H4 (cell line): Measurements from ENCODE around the gene NPM3. TPM values are rescaled to one million over a fixed set of nuclear protein-coding genes. Genes with fewer than 3 reads are reported as not detected.
"Not testable (repeated sequence)": the region's sequence is repeated elsewhere in the genome, so short reads cannot be mapped to it uniquely, and the experiment has no call there.

Experiments used
- DNase-seq: peaks from one replicate; pipeline ENCODE4 v3.0.0-alpha.2; 2015; ENCODE audit warnings: low spot score
- total RNA-seq: library from RNA; depleted of rRNA; stranded (reverse); fragments of >200 nt; shearing (Covaris generic); gene quantifications from 2 replicates; pipeline ENCODE4 v1.2.3, GENCODE V29; 2014

NPM3 gene
- total RNA-seq, 1 experiment from 2014 or later = 99.4 TPM

DNA sequence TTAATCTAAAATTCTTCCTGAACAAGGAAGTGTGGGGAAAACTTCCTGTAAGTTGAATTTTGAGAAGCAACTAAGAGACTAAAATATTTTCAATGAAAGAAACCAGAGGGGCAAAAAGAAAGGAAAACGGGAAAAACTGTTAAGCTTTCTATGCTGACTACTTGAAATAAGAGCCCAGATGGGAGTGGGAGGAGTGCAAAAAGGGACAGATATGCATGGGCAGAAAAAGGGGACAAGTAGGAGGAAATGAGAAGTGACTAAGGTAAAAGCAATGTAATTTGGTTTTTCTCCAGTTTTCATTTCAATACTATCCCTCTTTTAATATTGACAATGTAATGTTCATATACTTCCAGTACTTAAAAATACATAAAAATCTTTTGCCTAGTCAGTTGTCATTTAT is 23.9 kb upstream of the NPM3 start:
- no peak for DNase-seq

DNA sequence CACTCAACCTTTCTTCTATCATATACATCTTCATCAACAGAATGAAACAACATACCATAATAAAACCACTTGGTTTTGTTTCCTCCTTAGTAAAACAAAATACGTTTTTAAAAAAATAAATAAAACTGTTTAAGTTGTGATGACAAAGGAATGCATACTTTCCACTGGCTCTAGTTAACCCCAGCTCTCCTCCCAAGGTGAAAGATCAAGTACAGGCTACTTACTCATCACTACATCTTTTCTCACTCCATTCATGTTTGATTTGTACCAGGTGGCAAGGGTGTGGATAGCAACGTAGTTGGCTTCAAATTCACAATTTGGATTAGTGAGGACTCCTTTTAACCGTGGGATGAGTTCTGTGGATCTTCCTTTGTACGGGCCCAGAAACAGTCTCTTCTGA is 20.3 kb upstream of the NPM3 start:
- DNase-seq = no peak

GRCh38 chr10:101797403-101798059 is 14.3 kb upstream of the NPM3 start:
- DNase-seq = no peak

DNA sequence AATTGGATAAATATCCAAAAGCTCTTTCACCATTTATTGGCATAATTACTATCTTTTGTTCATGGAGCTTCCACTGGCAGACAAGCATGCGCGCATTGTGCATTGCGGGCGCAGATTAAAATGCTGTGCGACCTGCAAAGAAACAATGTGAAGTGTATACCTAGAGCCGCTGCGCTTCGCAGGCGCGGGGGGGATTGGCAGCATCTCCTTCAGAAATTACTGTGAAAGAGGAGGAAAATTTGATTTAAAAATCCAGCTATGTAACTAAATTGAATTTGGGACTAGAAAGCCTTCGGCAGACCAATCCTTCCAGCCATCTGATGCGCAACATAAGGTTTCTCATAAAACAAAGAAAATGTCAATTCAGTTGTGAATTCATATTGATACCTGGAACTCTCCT is 10.3 kb upstream of the NPM3 start:
- no peak for DNase-seq

- no peak for DNase-seq
Measured at GRCh38 chr10:101789686-101790085, 6.4 kb upstream of the NPM3 start.

DNA sequence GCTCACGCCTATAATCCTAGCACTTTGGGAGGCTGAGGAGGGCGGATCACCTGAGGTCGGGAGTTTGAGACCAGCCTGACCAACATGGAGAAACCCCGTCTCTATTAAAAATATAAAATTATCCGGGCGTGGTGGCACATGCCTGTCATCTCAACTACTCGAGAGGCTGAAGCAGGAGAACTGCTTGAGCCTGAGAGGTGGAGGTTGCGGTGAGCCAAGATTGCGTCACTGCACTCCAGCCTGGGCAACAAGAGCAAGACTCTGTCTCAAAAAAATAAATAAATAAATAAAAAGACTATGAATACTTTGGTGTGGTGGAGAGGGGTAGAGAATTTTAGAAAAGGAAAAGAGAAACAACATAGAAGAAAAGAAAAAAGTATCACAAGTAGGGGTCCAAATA is 6.0 kb upstream of the NPM3 start:
- not testable (repeated sequence) for DNase-seq

- DNase-seq = no peak
Measured at GRCh38 chr10:101785801-101786200, 2.6 kb upstream of the NPM3 start.

DNA sequence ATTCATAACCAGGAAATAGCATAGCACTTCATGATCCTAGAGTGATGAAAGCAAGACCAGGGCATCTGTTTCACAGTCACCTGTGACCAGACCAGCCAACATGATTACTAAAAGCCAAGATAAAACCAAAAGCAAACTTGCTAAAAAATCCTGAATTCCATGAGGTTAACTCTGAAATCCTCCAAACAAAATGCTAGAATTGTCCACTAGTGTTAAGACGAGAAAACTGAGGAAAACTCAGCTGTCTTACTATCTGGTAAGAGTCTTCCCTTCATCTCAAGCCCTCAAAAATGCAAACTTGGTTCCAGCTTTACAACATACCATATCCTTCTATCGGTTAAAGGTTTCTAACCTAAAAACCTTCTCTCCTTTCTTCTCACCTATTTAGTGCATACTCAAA is 1.3 kb upstream of the NPM3 start:
- DNase-seq = no peak

GRCh38 chr10:101783736-101784118 is 481 bp upstream of the NPM3 start:
- no peak for DNase-seq

DNA sequence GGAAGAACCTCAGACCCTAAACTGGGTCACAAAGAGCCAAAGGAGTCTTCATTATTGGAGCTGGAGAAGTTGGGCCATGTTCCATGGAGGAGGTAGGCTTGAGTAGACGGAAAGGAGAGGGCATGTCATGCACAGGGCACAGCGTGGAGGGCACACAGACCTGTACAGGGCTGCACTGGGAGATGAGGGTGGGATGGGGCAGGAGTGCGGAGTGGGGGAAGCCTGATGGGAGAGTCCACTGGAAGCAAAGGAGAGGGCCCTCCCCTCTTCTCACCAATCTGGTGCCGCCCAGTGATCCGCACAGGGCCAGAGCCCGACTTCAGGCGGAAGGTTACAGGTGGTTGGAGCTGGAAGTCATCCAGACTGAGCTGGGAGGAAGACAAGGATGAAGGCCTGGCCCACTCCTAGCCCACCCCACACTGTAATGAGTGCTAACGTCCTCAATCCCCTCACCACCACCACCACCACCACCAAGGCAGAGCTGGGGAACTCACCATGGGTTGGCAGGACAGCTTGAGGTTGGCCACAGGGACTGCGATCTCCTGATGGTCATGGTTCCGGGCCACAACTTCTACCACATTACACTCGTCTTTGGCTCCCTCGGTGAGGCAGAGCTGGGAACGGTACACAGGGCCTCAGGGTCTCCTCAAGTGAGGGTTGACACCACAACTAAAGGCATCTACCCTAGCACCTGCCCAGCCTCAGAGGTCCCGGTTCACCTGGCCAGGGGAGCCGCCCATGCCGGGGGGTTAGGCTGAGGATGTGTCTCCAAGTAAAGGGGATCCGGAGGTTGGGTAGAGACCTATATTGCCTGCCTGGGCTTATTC is 1.0 kb downstream of the NPM3 start:
- DNase-seq = no peak

GRCh38 chr10:101781655-101781983 is 1.6 kb downstream of the NPM3 start:
- no peak for DNase-seq

- DNase-seq = peak; percentile 51
Measured at GRCh38 chr10:101780818-101781654, 2.2 kb downstream of the NPM3 start.

- DNase-seq = no peak
Measured at GRCh38 chr10:101780187-101780817, 2.9 kb downstream of the NPM3 start.

GRCh38 chr10:101779544-101780186 is 3.6 kb downstream of the NPM3 start:
- no peak for DNase-seq

DNA sequence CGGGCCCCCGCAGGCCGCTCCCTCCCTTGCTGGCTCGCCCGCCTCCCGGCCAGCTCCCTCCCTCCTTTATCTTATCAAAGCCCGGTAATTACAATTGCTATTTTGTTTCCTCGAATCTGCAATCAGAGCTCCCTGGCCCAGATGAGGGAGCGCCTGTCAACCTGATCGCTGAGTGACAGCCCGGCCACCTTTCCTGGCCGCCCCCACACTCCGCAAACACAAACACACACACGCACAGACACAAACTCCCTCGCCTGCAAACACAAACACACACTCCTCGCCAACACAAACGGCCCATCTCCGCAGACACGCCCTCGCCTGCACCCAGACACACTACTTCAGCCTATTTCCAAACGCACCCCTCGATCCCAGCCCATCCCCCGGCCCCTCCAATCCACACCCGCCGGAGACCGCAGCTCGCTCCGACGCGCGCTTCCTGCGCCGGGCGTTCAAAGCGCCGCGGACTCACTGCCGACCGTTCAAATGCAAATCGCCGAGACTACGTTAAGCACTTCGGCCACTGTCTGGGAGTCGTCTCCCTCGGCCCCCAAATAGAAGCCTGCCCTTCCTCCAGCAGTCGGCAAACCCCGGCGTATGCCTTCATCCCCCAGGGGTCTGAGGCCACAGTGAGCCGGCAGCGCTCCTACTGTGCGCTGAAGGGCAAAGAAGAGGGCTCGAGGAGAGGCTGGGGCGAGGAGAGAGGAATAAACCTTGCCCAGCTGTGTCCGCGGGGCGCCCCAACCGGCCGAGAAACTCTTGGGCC is 4.3 kb downstream of the NPM3 start:
- no peak for DNase-seq

- DNase-seq = no peak
Measured at GRCh38 chr10:101778151-101778780, 5.0 kb downstream of the NPM3 start.

DNA sequence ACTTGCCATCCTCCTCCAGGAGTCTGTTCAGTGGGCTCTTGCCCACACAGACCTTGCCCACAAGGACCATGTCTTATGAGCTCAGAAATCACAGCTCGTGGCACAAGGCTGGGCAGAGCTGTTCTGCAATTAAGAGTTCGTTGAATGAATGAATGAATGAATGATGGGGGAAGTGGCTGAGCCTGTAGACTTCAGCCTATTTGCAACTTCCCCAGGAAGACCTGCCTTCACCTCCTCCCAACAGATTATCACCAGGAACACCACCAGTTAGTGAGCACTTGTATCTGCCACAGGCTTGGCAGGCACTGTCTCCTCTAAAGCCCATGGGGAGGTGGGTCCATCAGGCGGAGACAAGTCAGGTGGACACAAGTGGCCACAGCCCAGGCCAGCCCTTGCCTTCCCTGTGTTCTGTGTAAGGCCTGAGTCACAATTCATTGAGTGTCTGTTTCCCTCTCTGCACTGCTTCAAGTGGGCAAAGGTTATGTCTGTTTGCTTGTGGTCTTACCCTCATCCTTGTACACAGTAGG is 5.6 kb downstream of the NPM3 start:
- DNase-seq = no peak

DNA sequence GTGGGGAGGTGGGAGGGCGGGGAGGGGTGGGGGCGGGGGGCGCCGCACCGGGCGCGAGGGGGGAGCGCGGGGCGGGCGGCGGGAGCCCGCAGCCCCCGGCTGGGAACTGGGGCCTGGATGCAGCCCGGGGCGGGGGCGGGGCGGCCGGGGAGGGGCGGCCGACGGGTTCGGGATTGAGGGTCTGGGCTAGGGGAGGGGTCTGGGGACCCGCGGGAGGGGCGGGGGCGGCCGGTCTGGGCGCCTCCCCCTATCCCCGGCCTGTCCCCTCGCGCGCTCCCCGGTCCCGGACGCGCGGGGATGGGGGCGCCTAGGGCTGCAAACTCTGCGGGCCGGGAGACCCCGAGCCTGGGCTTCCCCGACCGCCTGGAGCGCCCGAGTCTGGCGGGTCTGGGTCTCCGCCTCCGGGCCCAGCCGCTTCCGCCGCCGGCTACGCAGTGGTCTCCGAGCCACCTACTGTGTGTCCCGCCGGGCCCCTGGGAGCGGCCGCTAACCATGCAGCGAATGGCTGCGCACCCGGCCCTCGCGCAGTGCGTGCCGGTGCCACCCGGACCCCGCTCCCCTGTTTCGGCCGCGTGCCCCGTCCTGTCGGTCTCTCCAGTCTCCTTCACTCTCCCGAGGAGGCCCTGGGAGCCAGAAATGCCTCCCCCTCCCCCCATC is 7.0 kb downstream of the NPM3 start:
- DNase-seq = no peak

DNA sequence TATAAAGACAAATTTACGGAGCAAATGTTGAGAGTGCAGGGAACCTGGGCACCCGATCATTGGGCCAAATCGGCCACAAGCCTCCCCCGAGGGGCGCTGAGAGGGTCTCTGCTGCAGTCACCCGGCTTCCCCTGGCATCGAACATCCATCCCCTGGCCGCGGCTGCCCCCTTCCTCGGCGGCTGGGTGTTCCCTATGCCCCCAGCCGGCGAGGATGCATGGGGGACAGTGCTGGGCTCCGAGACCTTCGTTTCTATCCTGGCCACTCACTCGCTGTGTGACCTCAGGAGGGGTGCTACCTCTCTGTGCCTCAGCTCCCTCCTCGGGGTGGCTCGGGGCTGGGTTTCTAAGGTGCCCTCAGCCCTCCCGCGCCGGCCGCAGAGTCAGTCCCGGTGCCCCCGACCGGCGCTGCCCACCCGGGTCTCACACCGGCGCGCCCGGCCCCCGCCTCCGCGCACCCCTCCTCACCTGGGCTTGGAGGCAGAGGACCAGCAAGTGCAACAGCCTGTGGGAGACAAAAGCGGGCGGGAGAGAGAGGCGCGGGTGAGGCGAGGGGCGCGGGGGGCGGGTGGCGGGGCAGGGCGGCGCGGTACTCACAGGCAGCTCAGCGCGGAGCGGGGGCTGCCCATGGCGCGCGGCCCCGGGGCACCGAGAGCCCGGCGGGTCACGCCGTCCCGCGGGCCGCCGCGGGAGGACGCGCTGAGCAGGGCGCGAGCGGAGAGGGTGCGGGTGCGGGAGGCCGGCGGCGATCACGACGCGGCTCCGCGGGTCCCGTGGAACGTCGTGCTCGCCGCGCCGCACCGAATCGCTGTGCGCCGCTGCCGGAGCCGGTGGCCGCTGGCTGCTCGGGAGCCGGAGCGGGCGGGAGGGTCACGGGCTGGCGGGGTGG is 7.7 kb downstream of the NPM3 start, which contains the start of gene FGF8:
FGF8 (minus strand) TSS at position 842 of the 888 bp plus-strand sequence; CDS start at position 628, 214 bp downstream.
- DNase-seq = no peak
